K562 (cell line): ENCODE data around the gene BTBD2. TPM values are rescaled to one million over a fixed set of nuclear protein-coding genes. Genes with fewer than 3 reads are reported as not detected.

ENCODE experiments used
- ATAC-seq: fragments of 200-7000 bp; cut with Tn5 transposase; 3 replicates; pipeline ENCODE4 v1.9.1; 2020; ENCODE audit warnings: moderate library complexity
- BruUV-seq: library from RNA; stranded (reverse); fragments of 400-500 nt; replicated peaks from 2 replicates; lab custom pipeline; 2021; lab: Mats Ljungman, UMichigan
- CTCF ChIA-PET: fragments of 300-600 bp; formaldehyde crosslinking; extraction: SDS; loops from one replicate; lab custom pipeline; 2021; ENCODE audit warnings: low intra/inter-chr PET ratio; lab: Yijun Ruan, JAX
- POLR2A ChIA-PET: fragments of 300-600, 350-650 bp; sonication (Branson Sonifier 250); formaldehyde crosslinking; extraction: SDS; loops from one replicate; lab custom pipeline; 2021; ENCODE audit warnings: antibody characterized with exemption, inconsistent platforms; lab: Yijun Ruan, JAX
- DNase-seq, 4 experiments: peaks; one replicate each; pipeline versions ENCODE4 v3.0.0 to v3.0.0-alpha.2; 2011 to 2018; ENCODE audit warnings: low spot score in 3 of 4, mixed read lengths in 3 of 4; ENCODE audit errors: extremely low read depth in 1 of 4
- FAIRE-seq: peaks from 2 replicates; lab custom pipeline; 2011; peaks lifted over from hg19 to GRCh38; lab: Jason Lieb, UNC
- H2AFZ ChIP-seq: 2 replicates; pipeline ENCODE4 v1.6.0; 2011; ENCODE audit warnings: low read depth, low read length, control low read depth, inconsistent platforms
- H3K27ac ChIP-seq: fragments of 200-600 bp; 3 replicates; pipeline ENCODE4 v1.8.0; 2011; ENCODE audit warnings: low read depth, mild to moderate bottlenecking, control low read depth, inconsistent platforms, low read length, moderate library complexity, mixed read lengths; ENCODE audit errors: extremely low read depth
- H3K27me3 ChIP-seq, 2 experiments: fragments of 300-600 bp in 1 of 2; 2 replicates in 1 of 2; 3 replicates in 1 of 2; pipeline versions ENCODE4 v1.6.0 to v1.8.0; 2011; ENCODE audit warnings: inconsistent platforms in 2 of 2, low read length in 2 of 2, mild to moderate bottlenecking in 1 of 2, mixed read lengths in 1 of 2, moderate library complexity in 1 of 2; ENCODE audit not compliant: control insufficient read depth in 2 of 2, insufficient read depth in 2 of 2
- H3K36me3 ChIP-seq: fragments of 300-600 bp; 3 replicates; pipeline ENCODE4 v1.8.0; 2011; ENCODE audit warnings: mild to moderate bottlenecking, low read length, inconsistent platforms; ENCODE audit not compliant: control insufficient read depth, insufficient read depth
- H3K4me1 ChIP-seq, 2 experiments: fragments of 200-600 bp in 1 of 2; replicated peaks in 1 of 2; 2 replicates in 1 of 2; 3 replicates in 1 of 2; pipeline versions ENCODE4 v1.5.1 to v1.8.0; 2011; ENCODE audit warnings: inconsistent platforms in 2 of 2, low read length in 2 of 2, mild to moderate bottlenecking in 1 of 2, mixed read lengths in 1 of 2, moderate library complexity in 1 of 2; ENCODE audit not compliant: control insufficient read depth in 2 of 2, insufficient read depth in 2 of 2
- H3K4me2 ChIP-seq: 2 replicates; pipeline ENCODE4 v1.6.1; 2011; ENCODE audit warnings: low read length, control low read depth, inconsistent platforms, mixed read lengths; ENCODE audit not compliant: insufficient read depth
- H3K4me3 ChIP-seq: fragments of 200-600 bp; sonication (generic), shearing (Covaris generic); 2 replicates; pipeline ENCODE4 v1.5.1; 2016; ENCODE audit warnings: control low read depth, inconsistent platforms
- H3K79me2 ChIP-seq: fragments of 200-600 bp; 3 replicates; pipeline ENCODE4 v1.8.0; 2011; ENCODE audit warnings: low read length, inconsistent platforms; ENCODE audit not compliant: control insufficient read depth, insufficient read depth
- H3K9ac ChIP-seq, 2 experiments: 2 replicates each; pipeline versions ENCODE4 v1.6.0 to v1.6.1; 2011; ENCODE audit warnings: low read depth in 2 of 2, low read length in 2 of 2, control low read depth in 1 of 2, inconsistent platforms in 1 of 2, mild to moderate bottlenecking in 1 of 2, mixed read lengths in 1 of 2; ENCODE audit not compliant: insufficient read depth in 1 of 2
- H3K9me1 ChIP-seq: one replicate; pipeline ENCODE4 v1.6.0; 2011; ENCODE audit warnings: inconsistent platforms, mild to moderate bottlenecking, low read length, moderate library complexity; ENCODE audit not compliant: control insufficient read depth, insufficient read depth
- H3K9me3 ChIP-seq: replicated peaks from 2 replicates; pipeline ENCODE4 v1.5.1; 2011; ENCODE audit warnings: low read depth, low read length, inconsistent platforms; ENCODE audit not compliant: control insufficient read depth, insufficient read depth
- H4K20me1 ChIP-seq: replicated peaks from 2 replicates; pipeline ENCODE4 v1.6.1; 2011; ENCODE audit warnings: low read length, inconsistent platforms, mixed read lengths; ENCODE audit not compliant: control insufficient read depth, insufficient read depth
- CHD1 ChIP-seq: fragments of 200-600 bp; sonication (generic); IDR thresholded peaks from one replicate; pipeline ENCODE4 v1.6.1; 2012; ENCODE audit warnings: mild to moderate bottlenecking, moderate library complexity, low read length, inconsistent platforms
- RBFOX2 ChIP-seq: fragments of 200-400 bp; formaldehyde crosslinking; IDR thresholded peaks from 2 replicates; pipeline ENCODE4 v1.6.1; 2017; ENCODE audit warnings: low read depth, mild to moderate bottlenecking, low read length, moderate library complexity
- ZNF609 ChIP-seq: sonication (generic); formaldehyde crosslinking; IDR thresholded peaks from 2 replicates; pipeline ENCODE4 v1.8.1; 2023; ENCODE audit warnings: missing genetic modification reagents, mild to moderate bottlenecking, borderline replicate concordance
- WGBS: fragments of 100-300 bp; shearing (Covaris generic); methylation state at CpG from one replicate; pipeline ENCODE4 v1.1.6; 2016; ENCODE audit warnings: low coverage, mixed read lengths; ENCODE audit not compliant: insufficient coverage; ENCODE audit errors: missing lambda C conversion rate; 5-methylcytosine and 5-hydroxymethylcytosine counted together
- in situ Hi-C: fragments of 300-500 bp; cut with MboI; formaldehyde crosslinking; loops from 4 replicates; pipeline ENCODE4 v1.15.0; 2018; ENCODE audit warnings: inconsistent platforms, mixed read lengths
- intact Hi-C: fragments of 100-400 bp; cut with micrococcal nuclease; formaldehyde crosslinking; loops from 2 replicates; pipeline ENCODE4 v1.14.2; 2022
- polyA plus RNA-seq, 8 experiments: library from polyadenylated mRNA; depleted of rRNA in 4 of 8; stranded (reverse) in 5 of 8; unstranded in 3 of 8; fragments of >200 nt; fragmentation: Nextera tagmentation in 2 of 8; fragmentation: Illumina TruSeq in 1 of 8; extraction: Ambion mirVana in 2 of 8; extraction: Trizol in 1 of 8; gene quantifications; 2 replicates each; pipeline versions ENCODE4 v1.2.1 to v1.2.3, GENCODE V29; 2011 to 2014; ENCODE audit warnings: inconsistent platforms in 1 of 8, missing spikeins in 1 of 8
- total RNA-seq, 7 experiments: library from RNA; depleted of rRNA in 6 of 7; stranded (reverse); fragments of >200 nt in 6 of 7; fragmentation: Illumina TruSeq in 2 of 7; extraction: Trizol in 2 of 7; gene quantifications; 2 replicates each; pipeline versions ENCODE4 v1.2.1 to v1.2.3, GENCODE V29; 2011 to 2021; ENCODE audit warnings: low replicate concordance in 1 of 7

BTBD2 gene
- total and polyA plus RNA-seq, 9 of the 15 experiments (the other 6 are each of a cell fraction or from before 2014, with no cell fraction given), result 0.10 to 15.6 (median 6.9) TPM

GRCh38 chr19:2013683-2013961 lies 1.9 kb downstream of the BTBD2 start (continued):
- TF ChIP-seq ZNF609 (CRISPR knock-in tag), result no peak

GRCh38 chr19:2012941-2013682 lies 2.4 kb downstream of the BTBD2 start:
- DNase-seq, result no peak
- FAIRE-seq, result no peak
- no peak for ATAC-seq
- in situ Hi-C loops (no loop called here), intact Hi-C loops (no loop called here)
- BruUV-seq, result no TSS peak
- no peaks in the 10 kb centered on the region for H3K9me1 ChIP-seq
- H2AFZ ChIP-seq, result no peak overlapping the region
- H4K20me1 ChIP-seq, result no peaks in the 10 kb centered on the region
- peaks cover 0 to 45% of the 10 kb centered on the region in 2 experiments; a peak in 2 of 5 replicates for H3K4me1 ChIP-seq
- H3K36me3 ChIP-seq, result no peaks in the 10 kb centered on the region
- H3K9ac ChIP-seq, result no peak overlapping the region
- H3K27me3 ChIP-seq, result no peaks in the 10 kb centered on the region
- no peak overlapping the region for H3K27ac ChIP-seq
- ChIA-PET CTCF (no interaction called here), POLR2A (interaction anchor here (0.6 to 1.3 kb wide), 4 partner anchors 9 to 76 kb away, joined by 3 to 4 read pairs (median 3); no protein-coding TSS in a partner anchor)
- no peaks in the 10 kb centered on the region for H3K9me3 ChIP-seq
- TF ChIP-seq CHD1, result no peak
- 0 out of 2 replicates have a peak, but pooled peaks have one; percentile 29 for TF ChIP-seq RBFOX2
- H3K4me2 ChIP-seq, result no peak overlapping the region
- H3K79me2 ChIP-seq, result peaks cover 7% of the 10 kb centered on the region
- 88% methylated on average over 16 of the region's 21 CpGs for WGBS
- no peak overlapping the region for H3K4me3 ChIP-seq
